DMS 273 treated with DMSO at 0.1 percent for 48 hours (cell line): ENCODE measurements around the gene CCDC3.

Experiments used
- DNase-seq: peaks from one replicate; lab custom pipeline; 2025; lab: John Stamatoyannopoulos, UW

CCDC3 gene

DNA sequence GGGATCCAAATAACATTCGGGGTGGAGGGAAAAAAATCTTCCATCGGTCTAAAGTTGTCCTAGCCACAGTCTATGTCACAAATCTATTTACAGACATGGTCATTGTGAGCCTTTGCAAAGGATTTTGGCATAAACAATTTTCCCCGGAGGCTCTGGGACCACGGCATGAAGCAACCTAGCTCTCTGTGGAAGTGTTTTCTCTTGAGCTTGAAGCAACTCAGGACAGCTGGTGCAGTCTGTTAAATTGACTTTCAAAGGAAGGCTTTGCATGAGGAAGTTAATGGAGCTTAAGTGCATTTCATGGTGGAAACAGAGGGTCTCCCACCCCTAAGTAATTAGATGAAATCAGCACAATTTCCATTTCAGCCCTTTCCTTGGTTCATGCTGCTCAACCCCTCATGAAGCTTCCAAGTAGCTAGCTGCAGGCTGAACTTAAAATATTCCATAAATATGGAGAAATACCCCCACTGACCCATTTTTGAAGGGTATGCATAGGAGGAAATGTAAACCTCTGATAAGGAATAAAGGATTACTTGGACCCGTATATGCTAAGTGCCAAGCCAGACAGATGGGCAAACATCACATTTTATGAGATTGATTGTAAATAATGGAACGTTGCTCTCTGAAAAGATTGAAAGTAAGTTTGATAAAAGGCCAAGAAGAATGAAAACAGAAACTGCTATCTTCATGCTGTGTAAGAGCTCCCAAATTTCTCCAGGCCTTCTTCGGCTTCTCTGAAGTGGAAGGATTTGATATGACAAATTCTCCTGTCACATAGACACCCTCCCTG lies 39.9 kb downstream of the CCDC3 start:
- no peak for DNase-seq

DNA sequence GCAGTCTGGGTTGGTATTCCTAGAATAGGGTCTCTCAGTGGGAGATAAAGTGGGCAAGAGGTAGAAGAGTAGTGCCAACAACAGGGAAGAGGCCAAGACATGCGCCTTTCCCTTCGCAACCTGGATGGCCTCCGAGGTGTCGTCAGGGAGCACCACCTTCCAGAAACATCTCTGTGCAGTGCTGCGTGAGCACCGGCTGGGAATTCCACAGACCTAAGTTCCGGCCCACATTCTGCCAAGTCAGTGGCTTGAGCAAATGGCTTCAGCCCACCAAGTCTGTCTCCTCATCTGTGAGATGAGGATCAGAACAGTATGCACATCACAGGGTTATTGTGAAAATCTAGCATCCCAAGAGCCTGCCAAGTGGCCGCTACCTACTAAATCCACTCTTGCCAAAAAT lies 40.6 kb downstream of the CCDC3 start:
- no peak for DNase-seq

DNA sequence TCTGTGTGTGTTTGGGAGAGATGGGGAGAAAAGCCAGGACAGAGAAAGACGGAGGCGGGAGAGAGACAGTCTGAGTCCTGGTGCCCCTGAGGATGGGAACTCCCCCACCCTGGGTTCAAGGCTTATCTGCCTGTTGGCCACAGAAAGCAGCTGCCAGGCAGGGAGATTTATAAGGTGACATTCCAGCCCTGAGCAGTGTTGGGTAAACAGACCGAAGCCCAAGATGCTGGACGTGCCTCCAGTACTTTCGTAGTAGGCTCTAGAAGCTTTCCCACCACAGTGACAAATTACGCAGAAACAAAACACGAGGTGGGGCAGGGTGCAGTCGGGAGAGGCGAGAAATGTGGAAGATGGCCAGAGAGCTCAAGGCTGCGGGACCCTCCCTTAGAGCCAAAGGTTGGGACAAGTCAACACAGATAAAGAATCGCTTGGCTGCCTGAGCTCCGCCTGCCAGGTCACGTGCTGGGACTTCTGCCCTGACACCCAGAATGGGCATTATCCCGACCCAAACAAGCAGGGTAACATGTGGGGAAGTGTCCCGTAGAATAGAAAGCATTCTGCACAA lies 41.1 kb downstream of the CCDC3 start:
- DNase-seq: no peak

- DNase-seq: no peak
These were observed 42.9 kb downstream of the CCDC3 start for GRCh38 chr10:12958546-12959110.

DNA sequence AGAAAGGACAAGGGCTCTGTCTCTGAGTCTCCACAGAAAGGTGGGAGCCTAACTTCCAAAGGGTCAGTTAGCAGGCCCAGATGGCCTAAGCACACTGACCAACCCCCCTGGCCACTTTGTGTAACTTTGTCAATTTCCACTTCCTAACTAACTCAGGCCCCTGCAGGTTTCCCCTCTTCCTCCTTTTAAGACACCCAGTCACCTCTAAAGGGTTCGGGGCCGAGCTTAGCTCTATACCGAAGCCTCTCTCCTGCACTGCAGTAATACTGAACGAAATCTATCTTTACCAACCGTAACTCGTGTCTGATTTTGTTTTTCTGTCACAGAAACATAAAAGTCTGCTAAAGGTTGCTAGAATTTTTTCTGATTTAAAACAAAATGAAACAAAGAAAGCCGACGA lies 44.4 kb downstream of the CCDC3 start:
- no peak for DNase-seq

DNA sequence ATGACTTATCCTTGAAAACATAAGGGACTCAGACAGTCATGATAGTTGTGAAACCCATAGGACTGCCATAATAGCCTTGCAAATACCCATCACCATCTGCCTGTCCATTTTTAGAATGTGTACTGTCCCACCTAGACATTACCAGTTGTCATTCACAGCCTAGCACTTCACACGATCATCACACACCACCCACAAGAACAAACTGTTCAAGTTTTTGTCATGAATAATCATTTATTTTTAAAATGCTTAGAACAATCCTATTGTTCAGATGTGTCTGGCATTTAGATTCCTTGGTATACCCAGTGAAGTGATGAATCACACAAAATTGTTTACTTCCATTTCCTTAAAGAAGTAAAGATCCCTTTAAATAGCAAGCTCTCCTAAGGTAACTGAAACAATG lies 46.6 kb downstream of the CCDC3 start:
- no peak for DNase-seq

DNA sequence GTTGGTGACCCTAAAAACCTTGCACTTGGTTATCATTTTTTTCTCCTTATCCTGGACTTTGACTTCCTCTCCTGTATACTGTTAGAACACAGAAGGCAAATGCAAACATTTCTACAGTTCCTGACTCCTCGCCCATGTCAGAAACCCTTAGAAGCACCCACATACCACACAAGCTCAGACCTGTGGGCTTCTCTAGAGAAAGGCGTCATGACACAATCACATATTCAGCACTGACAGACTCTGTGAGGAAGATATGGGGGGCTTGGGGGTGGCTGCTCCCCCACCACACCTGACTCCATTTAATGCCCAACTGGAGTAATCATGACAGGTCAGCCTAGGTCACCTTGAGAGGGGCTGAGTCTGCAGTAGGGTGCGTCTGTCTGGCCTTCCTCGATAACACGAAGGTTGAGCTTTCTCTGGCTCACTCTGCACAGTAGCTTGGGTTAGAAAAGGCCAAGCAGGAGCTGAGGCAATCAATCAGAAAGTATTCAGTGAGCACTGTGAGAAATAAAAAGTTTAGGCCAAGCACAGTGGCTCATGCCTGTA lies 50.9 kb downstream of the CCDC3 start:
- no peak for DNase-seq

- DNase-seq: no peak
These were observed 52.3 kb downstream of the CCDC3 start for GRCh38 chr10:12949248-12949647.

DNA sequence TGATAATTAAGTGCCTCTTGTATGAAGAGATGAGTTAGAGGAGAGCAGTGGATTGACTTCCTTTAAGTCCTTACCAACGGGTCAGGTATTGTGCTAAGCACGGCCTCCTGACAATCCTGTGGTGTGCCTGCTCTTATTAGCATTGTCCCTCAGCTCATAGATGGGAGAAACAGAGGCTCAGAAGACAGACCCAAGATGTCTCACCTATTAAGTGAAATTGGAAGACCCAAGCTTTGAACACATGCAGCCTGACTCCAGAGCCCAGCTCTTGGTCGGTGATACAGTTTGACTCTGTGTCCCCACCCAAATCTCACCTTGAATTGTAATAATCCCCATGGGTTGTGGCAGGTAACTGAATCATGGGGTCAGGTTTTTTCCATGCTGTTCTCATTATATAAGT lies 53.8 kb downstream of the CCDC3 start:
- no peak for DNase-seq

GRCh38 chr10:12946372-12946771 lies 55.1 kb downstream of the CCDC3 start:
- no peak for DNase-seq

- DNase-seq: no peak
These were observed 55.7 kb downstream of the CCDC3 start for GRCh38 chr10:12945690-12946359.

DNA sequence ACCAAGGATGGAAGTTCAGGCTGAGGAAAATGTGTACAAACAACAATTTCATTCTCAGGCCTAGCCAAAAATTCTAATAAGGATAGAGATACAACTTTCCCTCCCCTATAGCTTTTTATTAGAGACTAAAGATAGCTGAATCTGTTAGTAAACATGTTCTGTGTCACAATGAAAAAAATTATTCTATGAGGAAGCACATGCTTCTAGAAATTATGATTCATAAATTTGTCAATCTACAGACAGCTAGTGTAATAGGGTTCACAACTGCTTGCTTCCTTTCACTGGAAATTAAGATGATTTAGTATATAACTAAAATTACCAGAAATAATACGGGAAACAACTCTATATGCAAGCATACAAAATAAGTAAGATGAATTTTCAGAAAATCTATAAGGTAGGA lies 56.6 kb downstream of the CCDC3 start:
- DNase-seq: no peak

DNA sequence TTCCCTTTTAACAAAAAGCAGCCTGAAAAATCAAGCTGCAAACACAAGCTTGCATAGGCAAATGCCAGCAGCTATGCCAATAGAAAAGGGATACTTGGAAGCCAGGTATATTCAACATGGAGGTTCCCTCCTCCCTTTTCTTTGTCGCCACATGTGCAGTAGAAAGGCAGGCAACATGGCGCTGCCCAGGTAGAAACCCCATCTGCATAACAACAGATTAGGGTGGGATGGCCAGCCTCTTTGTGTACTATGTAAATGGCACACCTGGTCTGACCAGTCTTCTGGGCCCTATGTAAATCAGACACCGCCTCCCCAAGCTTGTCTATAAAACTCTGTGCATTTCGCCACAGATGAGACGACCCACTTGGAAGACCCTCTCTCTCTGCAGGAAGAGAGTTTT lies 58.1 kb downstream of the CCDC3 start:
- DNase-seq: no peak

- no peak for DNase-seq
These were observed 59.5 kb downstream of the CCDC3 start for GRCh38 chr10:12941966-12942365.

DNA sequence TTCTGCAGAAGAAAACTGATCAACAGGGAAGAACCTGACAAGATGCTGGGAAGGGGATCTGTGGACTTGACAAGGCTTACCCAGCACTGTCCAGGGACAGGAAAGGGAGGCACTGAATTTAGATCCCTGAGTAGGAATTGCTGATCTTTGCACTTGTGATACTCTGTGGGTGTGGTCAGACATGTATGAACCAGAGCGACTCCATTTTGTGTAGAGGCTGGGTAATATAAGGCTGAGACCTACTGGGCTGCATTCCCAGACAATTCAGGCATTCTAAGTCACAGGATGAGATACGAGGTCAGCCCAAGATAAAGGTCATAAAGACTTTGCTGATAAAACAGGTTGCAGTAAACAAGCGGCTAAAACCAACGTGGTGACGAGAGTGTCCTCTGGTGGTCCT lies 60.7 kb downstream of the CCDC3 start:
- no peak for DNase-seq

- DNase-seq: no peak
These were observed 63.2 kb downstream of the CCDC3 start for GRCh38 chr10:12938271-12938670.

DNA sequence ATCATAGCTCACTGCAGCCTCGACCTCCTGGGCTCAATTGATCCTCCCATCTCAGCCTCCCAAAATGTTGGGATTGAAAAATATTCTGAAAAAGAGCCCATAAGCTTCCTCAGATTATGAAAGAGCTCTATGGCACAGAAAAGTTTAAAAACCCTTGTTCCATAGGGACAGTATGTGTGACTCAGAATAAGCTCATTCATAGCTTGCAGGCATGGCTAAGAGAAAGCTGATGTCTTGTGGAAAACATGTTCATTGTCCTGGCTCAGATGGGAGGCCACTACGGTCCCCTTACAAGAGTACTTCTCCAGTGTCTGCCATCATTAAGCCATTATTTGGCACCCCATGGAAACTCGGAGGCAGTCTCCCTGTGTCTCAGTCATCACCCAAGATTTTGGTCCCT lies 64.0 kb downstream of the CCDC3 start:
- DNase-seq: no peak

DNA sequence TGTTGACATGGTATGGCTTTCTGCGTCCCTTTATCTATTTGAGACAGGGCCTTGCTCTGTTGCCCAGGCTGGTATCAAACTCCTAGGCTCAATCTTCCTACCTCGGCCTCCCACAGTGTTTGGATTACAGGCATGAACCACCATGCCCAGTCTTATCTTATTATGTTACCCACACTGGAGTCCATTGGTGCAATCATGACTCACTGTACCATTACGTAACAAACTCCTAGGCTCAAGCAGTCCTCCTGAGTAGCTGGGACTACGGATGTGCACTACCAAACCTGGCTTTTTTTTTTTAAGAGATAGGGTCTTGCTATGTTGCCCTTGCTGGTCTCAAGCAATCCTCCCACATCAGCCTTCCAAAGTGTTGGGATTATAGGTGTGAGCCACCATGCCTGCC lies 66.7 kb downstream of the CCDC3 start:
- no peak for DNase-seq

DNA sequence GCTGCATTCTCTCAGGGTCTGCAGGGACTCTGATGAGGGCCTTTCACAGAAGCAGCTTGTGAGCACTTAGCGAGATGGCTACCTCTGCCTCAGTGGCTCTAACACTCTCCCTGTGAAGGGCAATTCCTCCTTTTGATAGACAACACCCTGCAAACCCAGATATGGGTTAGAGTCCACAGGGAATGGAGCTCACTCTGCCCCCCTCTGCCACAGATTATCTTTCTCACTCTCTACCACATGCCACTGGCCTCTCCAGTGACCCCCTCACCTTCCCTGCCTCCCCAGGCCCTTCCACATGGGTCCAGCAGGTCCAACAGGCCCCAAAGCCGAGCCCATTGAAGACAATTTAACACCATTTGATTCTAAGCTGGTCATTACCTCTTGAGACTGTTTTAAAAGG lies 72.1 kb downstream of the CCDC3 start:
- no peak for DNase-seq

DNA sequence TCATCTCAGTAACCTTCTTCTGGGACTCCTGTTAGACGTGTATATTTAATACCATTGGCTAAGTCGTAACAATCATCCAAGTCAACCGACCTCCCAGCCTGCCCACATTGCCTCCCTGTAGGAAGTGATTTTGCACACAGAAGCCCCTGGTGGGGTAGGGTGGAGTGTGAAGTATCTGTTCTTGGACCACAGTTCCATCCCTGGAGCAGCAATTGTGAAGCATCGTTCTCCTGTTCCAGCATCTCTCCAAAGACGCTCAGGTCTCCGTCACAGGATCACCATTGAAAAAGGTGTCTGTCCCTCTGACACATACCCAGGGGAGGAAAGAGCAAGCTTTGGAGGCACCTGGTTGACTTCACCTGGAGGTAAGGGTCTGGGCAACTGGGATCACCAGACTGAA lies 72.9 kb downstream of the CCDC3 start:
- DNase-seq: no peak

- no peak for DNase-seq
These were observed 73.6 kb downstream of the CCDC3 start for GRCh38 chr10:12927896-12928295.

GRCh38 chr10:12925845-12926244 lies 75.7 kb downstream of the CCDC3 start:
- no peak for DNase-seq

DNA sequence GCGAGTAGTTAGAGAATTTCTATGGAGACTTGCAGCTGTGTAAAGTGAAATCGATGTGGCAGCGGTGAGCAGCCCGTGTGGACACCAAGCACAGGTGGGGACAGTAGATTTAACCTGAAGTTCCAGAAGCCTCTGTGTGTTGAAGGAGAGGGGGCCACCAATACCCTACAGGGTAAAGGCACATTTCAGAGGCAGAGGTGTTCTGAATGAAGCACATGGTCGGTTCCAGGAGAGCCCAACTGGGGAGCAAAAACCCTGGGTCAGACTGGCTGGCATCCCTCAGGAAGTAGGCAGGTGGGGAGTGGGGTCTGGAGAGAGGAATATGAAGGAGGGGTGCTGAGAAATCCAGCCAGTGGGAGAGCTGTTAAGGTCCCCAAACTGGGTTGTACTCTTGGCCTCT lies 76.6 kb downstream of the CCDC3 start:
- DNase-seq: no peak
